HCT116 (cell line): ENCODE measurements around the gene SF3B4. TPM values are rescaled to one million over a fixed set of nuclear protein-coding genes. Genes with fewer than 3 reads are reported as not detected.

Experiments
- ATAC-seq: fragments of 200-7000 bp; cut with Tn5 transposase; 2 replicates; pipeline ENCODE4 v1.9.1; 2020; ENCODE audit warnings: mild to moderate bottlenecking, moderate library complexity
- BruUV-seq: library from RNA; stranded (reverse); fragments of 400-500 nt; replicated peaks from 2 replicates; lab custom pipeline; 2021; lab: Mats Ljungman, UMichigan
- CTCF ChIA-PET: fragments of 300-600 bp; sonication (Branson Sonifier 250); formaldehyde crosslinking; loops from one replicate; lab custom pipeline; 2021; ENCODE audit warnings: antibody characterized with exemption; lab: Charles Lee
- POLR2A ChIA-PET: fragments of 300-600, 350-600 bp; sonication (Branson Sonifier 250); formaldehyde crosslinking; loops from one replicate; lab custom pipeline; 2021; ENCODE audit warnings: antibody characterized with exemption; lab: Charles Lee
- RAD21 ChIA-PET, 2 experiments: fragments of 300-600 bp; sonication (Branson Sonifier 250); formaldehyde crosslinking; loops; one replicate each; lab custom pipeline; 2023; ENCODE audit warnings: low total read pairs in 2 of 2; ENCODE audit not compliant: uncharacterized antibody in 2 of 2, unreplicated experiment in 2 of 2, low non-redundant PET in 1 of 2; lab: Charles Lee
- DNase-seq: peaks from one replicate; pipeline ENCODE4 v3.0.0-alpha.2; 2010; ENCODE audit warnings: low read depth, low spot score
- H2AFZ ChIP-seq: fragments of 200-600 bp; shearing (Covaris generic), sonication (generic); 2 replicates; pipeline ENCODE4 v1.6.1; 2017; ENCODE audit warnings: low read depth, mixed run types, mixed read lengths, antibody characterized with exemption, low read length; ENCODE audit not compliant: poor library complexity, severe bottlenecking
- H3K27ac ChIP-seq: 2 replicates; pipeline ENCODE4 v1.5.1; 2012; ENCODE audit warnings: low read depth, low read length
- H3K27me3 ChIP-seq: fragments of 200-600 bp; sonication (generic); 2 replicates; pipeline ENCODE4 v1.6.1; 2016; ENCODE audit warnings: mixed run types, low read length, mixed read lengths; ENCODE audit not compliant: insufficient read depth
- H3K36me3 ChIP-seq, 2 experiments: fragments of 200-500 bp in 1 of 2; fragments of 200-600 bp in 1 of 2; sonication (Bioruptor generic) in 1 of 2; sonication (generic) in 1 of 2; 2 replicates each; pipeline versions ENCODE4 v1.5.1 to v1.6.1; 2014 to 2016; ENCODE audit warnings: low read length in 2 of 2, inconsistent platforms in 1 of 2, mixed read lengths in 1 of 2, mixed run types in 1 of 2; ENCODE audit not compliant: insufficient read depth in 2 of 2, control insufficient read depth in 1 of 2
- H3K4me1 ChIP-seq, 2 experiments: fragments of 200-600 bp in 1 of 2; sonication (generic) in 1 of 2; 2 replicates each; pipeline versions ENCODE4 v1.5.1 to v1.6.1; 2012 to 2017; ENCODE audit warnings: low read length in 2 of 2, inconsistent platforms in 1 of 2, mild to moderate bottlenecking in 1 of 2, mixed read lengths in 1 of 2, mixed run types in 1 of 2, moderate library complexity in 1 of 2; ENCODE audit not compliant: insufficient read depth in 2 of 2, control insufficient read depth in 1 of 2
- H3K4me2 ChIP-seq: fragments of 200-600 bp; sonication (generic); 2 replicates; pipeline ENCODE4 v1.6.1; 2017; ENCODE audit warnings: mixed run types, low read length, mixed read lengths
- H3K4me3 ChIP-seq, 2 experiments: fragments of 200-600 bp in 1 of 2; sonication (generic) in 1 of 2; replicated peaks in 1 of 2; 2 replicates each; pipeline ENCODE4 v1.5.1; 2011 to 2016; ENCODE audit warnings: low read length in 2 of 2, control low read depth in 1 of 2, low read depth in 1 of 2, mild to moderate bottlenecking in 1 of 2, mixed read lengths in 1 of 2, mixed run types in 1 of 2
- H3K79me2 ChIP-seq: fragments of 200-600 bp; sonication (generic); 2 replicates; pipeline ENCODE4 v1.6.1; 2017; ENCODE audit warnings: mild to moderate bottlenecking, mixed run types, low read length, moderate library complexity, mixed read lengths; ENCODE audit not compliant: insufficient read depth
- H3K9ac ChIP-seq: fragments of 200-600 bp; sonication (generic); 2 replicates; pipeline ENCODE4 v1.6.1; 2016; ENCODE audit warnings: low read length, mixed read lengths
- H3K9me2 ChIP-seq: fragments of 200-600 bp; sonication (generic), shearing (Covaris generic); 2 replicates; pipeline ENCODE4 v1.6.1; 2017; ENCODE audit warnings: mixed run types, mild to moderate bottlenecking, moderate library complexity; ENCODE audit not compliant: insufficient read depth
- H3K9me3 ChIP-seq, 2 experiments: fragments of 200-500 bp in 1 of 2; fragments of 200-600 bp in 1 of 2; sonication (Bioruptor generic) in 1 of 2; sonication (generic) in 1 of 2; 2 replicates each; pipeline ENCODE4 v1.6.1; 2014 to 2017; ENCODE audit warnings: low read length in 2 of 2, mixed read lengths in 2 of 2, inconsistent platforms in 1 of 2, low read depth in 1 of 2, mild to moderate bottlenecking in 1 of 2, mixed run types in 1 of 2, moderate library complexity in 1 of 2; ENCODE audit not compliant: control insufficient read depth in 1 of 2, insufficient read depth in 1 of 2
- H4K20me1 ChIP-seq: fragments of 200-600 bp; sonication (generic), shearing (Covaris generic); 2 replicates; pipeline ENCODE4 v1.6.1; 2017; ENCODE audit warnings: mixed run types, mild to moderate bottlenecking, moderate library complexity; ENCODE audit not compliant: insufficient read depth
- CBX3 ChIP-seq: IDR thresholded peaks from 2 replicates; pipeline ENCODE4 v1.6.1; 2012; ENCODE audit warnings: low read depth
- EGR1 ChIP-seq: IDR thresholded peaks from 2 replicates; pipeline ENCODE4 v1.6.1; 2012; ENCODE audit warnings: low read depth
- EZH2phosphoT487 ChIP-seq: fragments of 200-600 bp; IDR thresholded peaks from 2 replicates; pipeline ENCODE4 v1.6.1; 2018; ENCODE audit warnings: antibody characterized with exemption, borderline replicate concordance
- POLR2A ChIP-seq: IDR thresholded peaks from 2 replicates; pipeline ENCODE4 v1.7.0; 2011; ENCODE audit warnings: borderline replicate concordance; ENCODE audit not compliant: insufficient read depth, insufficient read length; ENCODE audit errors: extremely low read depth
- intact Hi-C: fragments of 100-400 bp; cut with micrococcal nuclease; formaldehyde crosslinking; loops from 2 replicates; pipeline ENCODE4 v1.10.0; 2022
- total RNA-seq: library from RNA; stranded (reverse); gene quantifications from one replicate; pipeline ENCODE4 v1.2.1, GENCODE V29; 2021; ENCODE audit not compliant: unreplicated experiment
- TF ChIP-seq, protein P1 (sequence below), 3 experiments: fragments of 200-600 bp in 1 of 3; sonication (generic) in 1 of 3; IDR thresholded peaks in 2 of 3; conservative IDR thresholded peaks in 1 of 3; 2 replicates each; pipeline ENCODE4 v1.5.1; 2012 to 2017; ENCODE audit warnings: low read depth in 2 of 3, low read length in 2 of 3, antibody characterized with exemption in 1 of 3, borderline replicate concordance in 1 of 3, control low read depth in 1 of 3, mild to moderate bottlenecking in 1 of 3, mixed read lengths in 1 of 3, mixed run types in 1 of 3, moderate library complexity in 1 of 3; ENCODE audit not compliant: insufficient read depth in 1 of 3
- TF ChIP-seq, protein P2 (sequence below): IDR thresholded peaks from 2 replicates; pipeline ENCODE4 v1.6.1; 2011; ENCODE audit warnings: mild to moderate bottlenecking, low read length, moderate library complexity; ENCODE audit not compliant: insufficient replicate concordance; ENCODE audit errors: extremely low read depth

Gene SF3B4
- total RNA-seq, 1 experiment from 2014 or later = 88.5 TPM

DNA sequence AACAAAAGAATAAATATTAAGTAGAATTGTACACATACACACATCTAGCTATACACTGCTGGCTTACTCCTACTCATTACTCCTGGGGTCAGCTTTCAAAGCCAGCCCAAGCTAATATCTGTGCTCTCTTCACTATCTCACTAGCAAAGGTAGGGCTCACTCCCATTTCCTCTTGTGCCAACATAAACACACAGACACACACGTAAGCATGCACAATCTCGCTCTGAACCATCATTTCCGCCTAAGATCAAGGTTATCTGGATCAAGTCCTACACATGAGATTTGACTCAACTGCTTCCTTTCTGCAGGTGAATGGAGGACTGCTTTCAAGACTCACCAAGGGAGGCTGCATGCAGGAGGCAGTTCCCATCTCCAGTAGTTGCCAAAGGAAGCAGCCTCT, 37.8 kb upstream of the SF3B4 start:
- no TSS peak for BruUV-seq
- ChIA-PET CTCF (interaction anchor here (0.8 to 1.9 kb wide), 2 partner anchors 200 to 222 kb away, joined by 3 to 4 read pairs; no protein-coding TSS in a partner anchor), POLR2A (no interaction called here)

More for the DNA sequence above, 37.8 kb upstream of the SF3B4 start:
- RAD21 ChIA-PET = no interaction called here
- H3K9me2 ChIP-seq = no peaks in the 10 kb centered on the region
- H2AFZ ChIP-seq = no peak overlapping the region
- peaks cover 22 to 23% of the 10 kb centered on the region in 2 experiments; a peak in 3 of 4 replicates for H3K36me3 ChIP-seq
- H3K9ac ChIP-seq = no peak overlapping the region
- H4K20me1 ChIP-seq = no peaks in the 10 kb centered on the region
- H3K27me3 ChIP-seq = no peaks in the 10 kb centered on the region
- H3K27ac ChIP-seq = no peak overlapping the region
- no peak overlapping the region for H3K4me3 ChIP-seq
- intact Hi-C loops = no loop called here
- DNase-seq (no peak), ATAC-seq (no peak)
- H3K9me3 ChIP-seq = no peaks in the 10 kb centered on the region
- no peak overlapping the region for H3K4me2 ChIP-seq
- H3K4me1 ChIP-seq = no peaks in the 10 kb centered on the region
- TF ChIP-seq, protein P1, sequence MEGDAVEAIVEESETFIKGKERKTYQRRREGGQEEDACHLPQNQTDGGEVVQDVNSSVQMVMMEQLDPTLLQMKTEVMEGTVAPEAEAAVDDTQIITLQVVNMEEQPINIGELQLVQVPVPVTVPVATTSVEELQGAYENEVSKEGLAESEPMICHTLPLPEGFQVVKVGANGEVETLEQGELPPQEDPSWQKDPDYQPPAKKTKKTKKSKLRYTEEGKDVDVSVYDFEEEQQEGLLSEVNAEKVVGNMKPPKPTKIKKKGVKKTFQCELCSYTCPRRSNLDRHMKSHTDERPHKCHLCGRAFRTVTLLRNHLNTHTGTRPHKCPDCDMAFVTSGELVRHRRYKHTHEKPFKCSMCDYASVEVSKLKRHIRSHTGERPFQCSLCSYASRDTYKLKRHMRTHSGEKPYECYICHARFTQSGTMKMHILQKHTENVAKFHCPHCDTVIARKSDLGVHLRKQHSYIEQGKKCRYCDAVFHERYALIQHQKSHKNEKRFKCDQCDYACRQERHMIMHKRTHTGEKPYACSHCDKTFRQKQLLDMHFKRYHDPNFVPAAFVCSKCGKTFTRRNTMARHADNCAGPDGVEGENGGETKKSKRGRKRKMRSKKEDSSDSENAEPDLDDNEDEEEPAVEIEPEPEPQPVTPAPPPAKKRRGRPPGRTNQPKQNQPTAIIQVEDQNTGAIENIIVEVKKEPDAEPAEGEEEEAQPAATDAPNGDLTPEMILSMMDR (IDR thresholded peaks at IDR 0.05 in 2 of 3, conservative IDR thresholded peaks at IDR 0.05 in 1 of 3; ENCODE audit: borderline replicate concordance in 1 of 3, insufficient read depth in 1 of 3, low read depth in 2 of 3, low read length in 2 of 3) = no peak
- TF ChIP-seq POLR2A = no peak
- TF ChIP-seq EZH2phosphoT487 = no peak
- TF ChIP-seq, protein P2, sequence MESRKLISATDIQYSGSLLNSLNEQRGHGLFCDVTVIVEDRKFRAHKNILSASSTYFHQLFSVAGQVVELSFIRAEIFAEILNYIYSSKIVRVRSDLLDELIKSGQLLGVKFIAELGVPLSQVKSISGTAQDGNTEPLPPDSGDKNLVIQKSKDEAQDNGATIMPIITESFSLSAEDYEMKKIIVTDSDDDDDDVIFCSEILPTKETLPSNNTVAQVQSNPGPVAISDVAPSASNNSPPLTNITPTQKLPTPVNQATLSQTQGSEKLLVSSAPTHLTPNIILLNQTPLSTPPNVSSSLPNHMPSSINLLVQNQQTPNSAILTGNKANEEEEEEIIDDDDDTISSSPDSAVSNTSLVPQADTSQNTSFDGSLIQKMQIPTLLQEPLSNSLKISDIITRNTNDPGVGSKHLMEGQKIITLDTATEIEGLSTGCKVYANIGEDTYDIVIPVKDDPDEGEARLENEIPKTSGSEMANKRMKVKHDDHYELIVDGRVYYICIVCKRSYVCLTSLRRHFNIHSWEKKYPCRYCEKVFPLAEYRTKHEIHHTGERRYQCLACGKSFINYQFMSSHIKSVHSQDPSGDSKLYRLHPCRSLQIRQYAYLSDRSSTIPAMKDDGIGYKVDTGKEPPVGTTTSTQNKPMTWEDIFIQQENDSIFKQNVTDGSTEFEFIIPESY = no peak
- no peak for TF ChIP-seq CBX3
- TF ChIP-seq EGR1 = no peak
- no peaks in the 10 kb centered on the region for H3K79me2 ChIP-seq
